Parathyroid adenoma (tissue), 2 donors: Measurements from ENCODE around the gene YLPM1.

Experiments used
- H2AFZ ChIP-seq: fragments of 300-600 bp; sonication (generic); one replicate; pipeline ENCODE4 v1.7.0; 2017; ENCODE audit warnings: antibody characterized with exemption, mild to moderate bottlenecking
- H3K27ac ChIP-seq: fragments of 300-600 bp; sonication (generic); one replicate; pipeline ENCODE4 v1.7.0; 2017
- H3K27me3 ChIP-seq: fragments of 300-600 bp; sonication (generic); one replicate; pipeline ENCODE4 v1.7.0; 2017; ENCODE audit warnings: low read length; ENCODE audit not compliant: control insufficient read depth, insufficient read depth
- H3K36me3 ChIP-seq: fragments of 300-600 bp; sonication (generic); one replicate; pipeline ENCODE4 v1.7.0; 2017; ENCODE audit warnings: low read length; ENCODE audit not compliant: control insufficient read depth, insufficient read depth
- H3K4me1 ChIP-seq: fragments of 300-600 bp; sonication (generic); one replicate; pipeline ENCODE4 v1.7.0; 2017; ENCODE audit warnings: control low read depth
- H3K4me2 ChIP-seq: fragments of 300-600 bp; sonication (generic); one replicate; pipeline ENCODE4 v1.7.0; 2017; ENCODE audit warnings: low read length
- H3K4me3 ChIP-seq: fragments of 300-600 bp; sonication (generic); one replicate; pipeline ENCODE4 v1.7.0; 2017; ENCODE audit warnings: low read depth, low read length
- H3K79me2 ChIP-seq: fragments of 300-600 bp; sonication (generic); one replicate; pipeline ENCODE4 v1.7.0; 2017; ENCODE audit warnings: control low read depth
- H3K9ac ChIP-seq: fragments of 300-600 bp; sonication (generic); one replicate; pipeline ENCODE4 v1.7.0; 2017; ENCODE audit warnings: mild to moderate bottlenecking
- H3K9me3 ChIP-seq: fragments of 300-600 bp; sonication (generic); one replicate; pipeline ENCODE4 v1.7.0; 2017; ENCODE audit warnings: low read length; ENCODE audit not compliant: control insufficient read depth
- CTCF ChIP-seq: fragments of 300-600 bp; sonication (generic); IDR thresholded peaks from one replicate; pipeline ENCODE4 v1.7.0; 2017; ENCODE audit warnings: antibody characterized with exemption, mild to moderate bottlenecking
- donor health status: primary hyperparathyroidism.

YLPM1 gene

DNA sequence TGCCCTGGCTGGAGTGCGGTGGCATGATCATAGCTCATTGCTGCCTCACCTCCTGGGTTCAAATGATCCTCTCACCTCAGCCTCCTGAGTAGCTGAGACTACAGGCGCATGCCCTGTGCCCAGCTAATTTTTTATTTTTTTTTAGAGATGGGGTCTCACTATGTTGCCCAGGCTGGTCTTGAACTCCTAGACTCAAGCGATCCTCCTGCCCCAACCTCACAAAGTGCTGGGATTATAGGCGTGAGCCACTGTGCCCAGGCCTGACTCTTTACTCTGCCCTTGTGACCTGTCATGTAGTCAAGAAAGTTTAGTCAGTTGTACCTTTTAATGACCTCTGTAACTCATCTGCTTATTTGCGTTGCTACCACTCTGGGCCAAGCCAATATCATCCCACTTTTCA, 57.2 kb downstream of the YLPM1 start:
- Histone ChIP-seq H3K9ac (no peak overlapping the region), H3K4me1 (no peaks in the 10 kb centered on the region), H3K36me3 (no peaks in the 10 kb centered on the region)

DNA sequence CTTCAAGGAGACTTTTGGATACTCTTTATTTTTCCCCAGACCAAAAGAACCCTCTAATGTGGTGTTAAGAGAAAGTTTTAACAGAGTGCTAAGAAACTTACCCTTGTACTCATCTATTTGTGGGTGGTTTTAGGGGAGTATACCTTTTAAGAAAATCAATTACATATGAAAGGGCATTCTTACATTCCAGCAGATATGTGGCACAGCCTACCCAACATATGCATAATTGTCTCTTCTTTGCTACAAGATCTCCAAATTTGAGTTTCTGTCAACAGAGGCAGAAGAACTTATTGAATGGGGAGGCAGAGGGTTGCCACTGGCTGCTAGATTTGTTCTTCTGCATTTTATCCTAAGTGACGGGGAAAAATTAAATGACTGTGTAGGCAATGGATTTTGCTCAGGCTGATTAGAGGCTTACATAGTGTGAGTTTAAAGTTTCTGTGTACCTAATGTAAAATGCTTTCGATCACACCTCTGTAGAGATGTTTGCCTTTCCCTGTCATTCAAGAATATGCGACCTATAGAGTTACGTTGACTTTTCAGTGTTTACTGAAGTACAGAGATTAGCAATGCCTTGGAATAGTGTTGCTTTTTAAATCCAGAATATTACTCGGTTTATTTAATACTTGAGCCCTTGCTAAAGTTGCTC, 58.3 kb downstream of the YLPM1 start:
- H3K4me3 ChIP-seq, result no peak overlapping the region
- H3K9me3 ChIP-seq, result no peaks in the 10 kb centered on the region
- H3K9ac ChIP-seq, result no peak overlapping the region
- no peaks in the 10 kb centered on the region for H3K27me3 ChIP-seq
- no peak for TF ChIP-seq CTCF
- H3K4me2 ChIP-seq, result no peak overlapping the region
- no peaks in the 10 kb centered on the region for H3K4me1 ChIP-seq
- no peaks in the 10 kb centered on the region for H3K79me2 ChIP-seq
- H3K27ac ChIP-seq, result no peak overlapping the region
- H2AFZ ChIP-seq, result no peak overlapping the region
- H3K36me3 ChIP-seq, result no peaks in the 10 kb centered on the region

More for the DNA sequence above, 57.2 kb downstream of the YLPM1 start:
- Histone ChIP-seq H3K4me2 (no peak overlapping the region), H3K27ac (no peak overlapping the region), H3K27me3 (no peaks in the 10 kb centered on the region), H2AFZ (no peak overlapping the region), H3K4me3 (no peak overlapping the region), H3K9me3 (no peaks in the 10 kb centered on the region), H3K79me2 (no peaks in the 10 kb centered on the region)
- no peak for TF ChIP-seq CTCF

DNA sequence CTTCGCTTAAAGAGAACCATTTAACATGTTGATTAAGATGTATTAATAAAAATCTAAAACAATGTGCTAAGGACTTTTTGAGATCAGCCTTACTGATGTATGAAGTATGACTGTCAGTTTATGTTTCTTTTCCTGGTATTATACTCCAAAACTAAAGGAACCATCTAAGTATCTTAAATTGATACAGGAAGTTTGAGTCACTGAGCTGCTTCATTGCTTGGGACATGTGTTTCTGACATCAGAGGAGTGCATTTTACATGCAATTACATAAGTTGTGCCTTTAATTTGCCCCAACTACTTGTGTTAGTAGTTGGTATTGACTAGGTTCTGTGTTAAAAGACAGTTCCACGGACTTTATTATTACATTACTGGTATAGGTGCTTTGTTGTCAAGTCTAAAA, 61.9 kb downstream of the YLPM1 start:
- no peaks in the 10 kb centered on the region for H3K79me2 ChIP-seq
- H3K4me1 ChIP-seq, result no peaks in the 10 kb centered on the region
- H3K9ac ChIP-seq, result no peak overlapping the region
- H3K27me3 ChIP-seq, result no peaks in the 10 kb centered on the region
- no peak overlapping the region for H2AFZ ChIP-seq
- no peak overlapping the region for H3K27ac ChIP-seq
- H3K36me3 ChIP-seq, result no peaks in the 10 kb centered on the region
- no peaks in the 10 kb centered on the region for H3K9me3 ChIP-seq
- no peak for TF ChIP-seq CTCF
- no peak overlapping the region for H3K4me3 ChIP-seq
- no peak overlapping the region for H3K4me2 ChIP-seq

- no peak for TF ChIP-seq CTCF
- H3K4me1 ChIP-seq, result no peaks in the 10 kb centered on the region
- no peaks in the 10 kb centered on the region for H3K27me3 ChIP-seq
- no peak overlapping the region for H3K4me2 ChIP-seq
- no peak overlapping the region for H3K9ac ChIP-seq
- H3K79me2 ChIP-seq, result no peaks in the 10 kb centered on the region
- H3K27ac ChIP-seq, result no peak overlapping the region
- no peaks in the 10 kb centered on the region for H3K9me3 ChIP-seq
- H3K4me3 ChIP-seq, result no peak overlapping the region
- H2AFZ ChIP-seq, result no peak overlapping the region
- no peaks in the 10 kb centered on the region for H3K36me3 ChIP-seq
Measured at GRCh38 chr14:74826574-74826973, 63.5 kb downstream of the YLPM1 start.

DNA sequence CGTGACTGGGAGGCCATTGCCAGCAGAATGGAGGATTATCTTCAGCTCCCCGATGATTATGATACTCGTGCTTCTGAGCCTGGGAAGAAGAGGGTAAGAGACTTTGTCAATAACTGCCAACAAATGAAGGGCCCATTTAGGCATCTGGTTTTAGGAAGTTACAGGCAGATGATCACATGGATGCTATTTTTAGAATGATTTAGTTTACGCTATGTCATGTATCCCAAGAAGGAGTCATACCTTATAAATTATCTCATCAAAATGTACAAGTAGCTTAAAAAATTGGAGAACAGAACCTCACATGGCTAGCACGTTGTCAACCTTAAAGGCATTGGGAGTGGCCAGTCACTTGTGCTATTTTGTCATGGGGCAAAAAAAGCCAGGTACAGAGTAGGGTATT, 66.1 kb downstream of the YLPM1 start:
- H3K27me3 ChIP-seq, result no peaks in the 10 kb centered on the region
- H3K4me3 ChIP-seq, result no peak overlapping the region
- H3K36me3 ChIP-seq, result no peaks in the 10 kb centered on the region
- no peak overlapping the region for H3K27ac ChIP-seq
- no peaks in the 10 kb centered on the region for H3K4me1 ChIP-seq
- H2AFZ ChIP-seq, result no peak overlapping the region
- H3K9ac ChIP-seq, result no peak overlapping the region
- no peaks in the 10 kb centered on the region for H3K79me2 ChIP-seq
- no peaks in the 10 kb centered on the region for H3K9me3 ChIP-seq
- no peak for TF ChIP-seq CTCF
- H3K4me2 ChIP-seq, result no peak overlapping the region
